OCI-LY7 (cell line): Measurements from ENCODE around the gene TCF25. TPM values are rescaled to one million over a fixed set of nuclear protein-coding genes. Genes with fewer than 3 reads are reported as not detected.

Experiments used
- BruUV-seq: library from RNA; stranded (reverse); fragments of 400-500 nt; replicated peaks from 2 replicates; lab custom pipeline; 2021; lab: Mats Ljungman, UMichigan
- CTCF ChIA-PET: fragments of 300-600 bp; sonication (Branson Sonifier 250); formaldehyde crosslinking; loops from one replicate; lab custom pipeline; 2022; ENCODE audit warnings: antibody characterized with exemption; ENCODE audit not compliant: unreplicated experiment; lab: Charles Lee
- POLR2A ChIA-PET: fragments of 300-600 bp; sonication (Branson Sonifier 250); formaldehyde crosslinking; loops from one replicate; lab custom pipeline; 2022; ENCODE audit warnings: antibody characterized with exemption; lab: Charles Lee
- DNase-seq: peaks from one replicate; pipeline ENCODE4 v3.0.0-alpha.2; 2015; ENCODE audit warnings: low spot score
- H2AFZ ChIP-seq: fragments of 200-600 bp; sonication (generic), shearing (Covaris generic); 2 replicates; pipeline ENCODE4 v1.6.1; 2014; ENCODE audit warnings: mild to moderate bottlenecking, antibody characterized with exemption, low read length, moderate library complexity
- H3K27ac ChIP-seq: fragments of 200-600 bp; sonication (generic); 2 replicates; pipeline ENCODE4 v1.5.1; 2014; ENCODE audit warnings: mixed run types, low read depth, mild to moderate bottlenecking, moderate library complexity, low read length, inconsistent platforms; ENCODE audit not compliant: poor library complexity, severe bottlenecking
- H3K36me3 ChIP-seq: fragments of 200-600 bp; sonication (generic); 2 replicates; pipeline ENCODE4 v1.6.1; 2014; ENCODE audit warnings: mild to moderate bottlenecking, antibody characterized with exemption, low read length, moderate library complexity, mixed read lengths; ENCODE audit not compliant: insufficient read depth
- H3K4me1 ChIP-seq: fragments of 200-600 bp; sonication (generic); 2 replicates; pipeline ENCODE4 v1.5.1; 2014; ENCODE audit warnings: mild to moderate bottlenecking, low read length; ENCODE audit not compliant: insufficient read depth, poor library complexity, severe bottlenecking
- H3K4me2 ChIP-seq: fragments of 200-600 bp; sonication (generic); 2 replicates; pipeline ENCODE4 v1.6.1; 2014; ENCODE audit warnings: mild to moderate bottlenecking, low read length
- H3K4me3 ChIP-seq: fragments of 200-600 bp; sonication (generic); 2 replicates; pipeline ENCODE4 v1.5.1; 2014; ENCODE audit warnings: mild to moderate bottlenecking, low read depth, low read length; ENCODE audit not compliant: poor library complexity, severe bottlenecking
- H3K79me2 ChIP-seq: fragments of 200-600 bp; sonication (generic); 2 replicates; pipeline ENCODE4 v1.6.1; 2016; ENCODE audit warnings: low read depth, mild to moderate bottlenecking, low read length, moderate library complexity, mixed read lengths; ENCODE audit not compliant: insufficient read depth
- H3K9me2 ChIP-seq: fragments of 200-600 bp; sonication (generic); 2 replicates; pipeline ENCODE4 v1.6.1; 2016; ENCODE audit warnings: mild to moderate bottlenecking, low read length, mixed read lengths; ENCODE audit not compliant: insufficient read depth
- H3K9me3 ChIP-seq: fragments of 200-600 bp; sonication (generic); 2 replicates; pipeline ENCODE4 v1.6.1; 2014; ENCODE audit warnings: mild to moderate bottlenecking, mixed run types, low read length, mixed read lengths
- H4K20me1 ChIP-seq: fragments of 200-600 bp; sonication (generic); 2 replicates; pipeline ENCODE4 v1.6.1; 2014; ENCODE audit warnings: mild to moderate bottlenecking, antibody characterized with exemption, low read length, moderate library complexity, mixed read lengths; ENCODE audit not compliant: insufficient read depth
- CTCF ChIP-seq: fragments of 200-600 bp; sonication (generic); conservative IDR thresholded peaks from 2 replicates; pipeline ENCODE4 v1.5.1; 2014; ENCODE audit warnings: mild to moderate bottlenecking, antibody characterized with exemption, low read length, moderate library complexity, mixed read lengths
- EZH2phosphoT487 ChIP-seq: fragments of 200-600 bp; sonication (generic); IDR thresholded peaks from 2 replicates; pipeline ENCODE4 v1.6.1; 2018; ENCODE audit warnings: low read depth, borderline replicate concordance, mild to moderate bottlenecking, mixed run types, antibody characterized with exemption, low read length, moderate library complexity, mixed read lengths
- intact Hi-C: fragments of 100-400 bp; cut with micrococcal nuclease; formaldehyde crosslinking; loops from one replicate; pipeline ENCODE4 v1.10.0; 2022; ENCODE audit not compliant: unreplicated experiment
- total RNA-seq, 2 experiments: library from RNA; depleted of rRNA in 1 of 2; stranded (reverse); fragments of >200 nt in 1 of 2; shearing (Covaris generic) in 1 of 2; gene quantifications; 2 replicates each; pipeline ENCODE4 v1.2.3, GENCODE V29; 2014 to 2022

Gene TCF25
- total RNA-seq, 2 experiments from 2014 or later: 141 to 255 TPM

DNA sequence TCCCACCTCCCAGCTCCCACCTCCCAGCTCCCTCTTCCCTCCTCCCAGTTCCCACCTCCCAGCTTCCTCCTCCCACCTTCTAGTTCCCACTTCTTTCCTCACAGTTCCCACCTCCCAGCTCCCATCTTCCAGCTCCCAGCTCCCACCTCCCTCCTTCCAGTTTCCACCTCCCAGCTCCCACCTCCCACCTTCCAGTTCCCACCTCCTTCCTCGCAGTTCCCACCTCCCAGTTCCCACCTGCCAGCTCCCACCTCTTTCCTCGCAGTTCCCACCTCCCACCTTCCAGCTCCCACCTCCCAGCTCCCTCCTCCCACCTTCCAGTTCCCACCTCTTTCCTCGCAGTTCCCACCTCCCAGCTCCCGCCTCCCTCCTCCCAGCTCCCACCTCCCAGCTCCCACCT is 34.8 kb downstream of the TCF25 start:
- intact Hi-C loops: no loop called here
- Histone ChIP-seq H3K27ac (no peak overlapping the region), H3K9me3 (no peaks in the 10 kb centered on the region), H3K4me3 (no peak overlapping the region), H2AFZ (no peak overlapping the region), H3K9me2 (no peaks in the 10 kb centered on the region), H3K4me2 (no peak overlapping the region), H4K20me1 (no peaks in the 10 kb centered on the region), H3K4me1 (no peaks in the 10 kb centered on the region), H3K79me2 (no peaks in the 10 kb centered on the region), H3K36me3 (peaks cover 91% of the 10 kb centered on the region)
- DNase-seq: no peak
- TF ChIP-seq CTCF: no peak
- no peak for TF ChIP-seq EZH2phosphoT487
- POLR2A ChIA-PET: interaction anchor here (0.7 kb wide), 1 partner anchor 205 kb away, joined by 3 read pairs; no protein-coding TSS in a partner anchor
- CTCF ChIA-PET: no interaction called here
- no TSS peak for BruUV-seq

DNA sequence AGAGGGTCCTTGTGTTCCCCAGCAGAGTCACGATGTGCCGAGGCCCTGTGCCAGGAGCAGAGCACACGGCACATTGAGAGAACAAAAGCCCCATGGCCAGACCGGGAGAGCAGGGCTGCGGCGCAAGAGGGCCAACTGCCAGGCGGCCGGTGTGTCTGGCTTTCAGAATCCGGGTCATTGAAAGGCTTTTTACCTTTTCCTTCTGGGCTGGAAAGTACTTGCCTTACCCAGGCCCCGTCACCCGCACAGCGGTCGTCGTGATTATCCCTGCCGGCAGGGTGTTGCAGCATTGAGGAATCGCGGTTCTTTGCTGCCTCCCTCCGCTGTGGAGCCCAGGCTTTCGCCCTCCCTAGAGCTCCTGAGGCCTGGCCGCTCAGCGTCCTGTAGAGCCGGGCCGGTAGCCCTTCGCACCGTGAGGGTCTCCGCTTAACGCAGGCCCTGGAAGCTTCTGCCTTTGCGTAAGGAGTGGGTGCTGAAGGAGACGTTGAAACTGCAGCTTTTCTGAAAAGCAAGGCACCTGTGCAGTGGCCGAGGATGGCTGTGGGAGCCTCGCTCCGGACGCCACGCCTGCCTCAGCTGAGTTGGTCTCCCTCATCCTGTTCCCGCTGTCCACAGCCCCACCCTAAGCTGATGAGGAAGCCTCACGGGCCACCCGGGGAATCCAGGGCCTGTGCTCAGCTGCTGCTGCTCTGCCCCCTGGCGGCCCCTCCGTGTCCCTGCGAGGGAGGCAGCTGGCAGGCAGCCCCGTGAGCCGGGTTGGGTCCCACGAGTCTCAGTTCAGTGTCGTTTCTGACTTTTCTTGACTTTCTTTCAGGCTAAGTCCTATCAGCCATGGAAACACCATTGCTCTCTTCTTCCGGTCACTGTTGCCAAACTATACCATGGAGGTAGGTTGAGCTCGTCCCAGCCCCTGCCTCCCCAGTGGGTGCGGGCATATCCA is 36.7 kb downstream of the TCF25 start:
- Histone ChIP-seq H3K36me3 (peaks cover 83% of the 10 kb centered on the region), H3K79me2 (no peaks in the 10 kb centered on the region), H3K9me3 (no peaks in the 10 kb centered on the region), H3K27ac (no peak overlapping the region), H2AFZ (no peak overlapping the region), H3K4me3 (no peak overlapping the region), H4K20me1 (no peaks in the 10 kb centered on the region), H3K4me2 (no peak overlapping the region), H3K4me1 (no peaks in the 10 kb centered on the region), H3K9me2 (no peaks in the 10 kb centered on the region)
- BruUV-seq: no TSS peak
- ChIA-PET CTCF (interaction anchor here (0.6 kb wide), 1 partner anchor 165 kb away, joined by 3 read pairs; no protein-coding TSS in a partner anchor), POLR2A (interaction anchor here (0.6 to 1.1 kb wide), 3 partner anchors 12 to 27 kb away, joined by 3 to 5 read pairs (median 3); no protein-coding TSS in a partner anchor)
- no peak for TF ChIP-seq EZH2phosphoT487
- TF ChIP-seq CTCF: peak; percentile 92
- intact Hi-C loops: loop anchor here (10.0 kb wide), 1 partner anchor 95 kb away; the partner anchor contains the start of gene FANCA
- peak; percentile 74 for DNase-seq
